ENCODE results near the gene ZAP70.

- no peak for TF ChIP-seq CTCF (IDR thresholded peaks at IDR 0.05)
- no peak for TF ChIP-seq ZFX (IDR thresholded peaks at IDR 0.05; ENCODE audit: borderline replicate concordance)
These were observed 68.6 kb downstream of the ZAP70 start for GRCh38 chr2:97781981-97782380.

All from 22Rv1 (cell line).